Measurements from ENCODE around the gene RAB18. TPM values are rescaled to one million over a fixed set of nuclear protein-coding genes. Genes with fewer than 3 reads are reported as not detected.

RAB18 gene
- total RNA-seq, 1 experiment from 2014 or later, result 89.4 TPM

GRCh38 chr10:27463961-27464360 is 40.1 kb upstream of the RAB18 start:
- Mint-ChIP-seq H3K27ac (no peak overlapping the region), H3K4me3 (no peak overlapping the region), H3K9me3 (peaks cover 0 to 2% of the 10 kb centered on the region in 2 experiments; a peak in 2 of 5 replicates), H3K4me1 (peaks cover 3 to 12% of the 10 kb centered on the region in 2 experiments; a peak in 3 of 4 replicates), H3K27me3 (ENCODE audit: low read depth) (peaks cover 1% of the 10 kb centered on the region), H3K36me3 (ENCODE audit: insufficient read depth in 1 of 3, low read depth in 3 of 3) (no peaks in the 10 kb centered on the region; a peak in 1 of 7 replicates)
- Histone ChIP-seq H3K9ac (ENCODE audit: extremely low read depth, insufficient read length, low read length) (no peak overlapping the region), H3K4me1 (ENCODE audit: insufficient read depth, low read length) (peaks cover 4% of the 10 kb centered on the region; the same call in 1 of the 2 replicates), H3T11ph (ENCODE audit: low read length) (no peak overlapping the region), H3K79me2 (ENCODE audit: insufficient read depth, low read length) (no peaks in the 10 kb centered on the region), H3K18ac (ENCODE audit: insufficient read length, low read depth, low read length) (no peak overlapping the region), H3K23ac (ENCODE audit: insufficient read length, low read depth, low read length) (no peak overlapping the region), H2BK120ac (ENCODE audit: low read depth, low read length, poor library complexity, severe bottlenecking) (no peak overlapping the region), H3K79me1 (ENCODE audit: insufficient read depth, low read depth, low read length, poor library complexity, severe bottlenecking) (no peaks in the 10 kb centered on the region), H3K56ac (ENCODE audit: insufficient read length, low read depth, low read length) (no peak overlapping the region), H4K20me1 (ENCODE audit: control insufficient read depth, insufficient read depth, insufficient read length) (no peaks in the 10 kb centered on the region), H2AK5ac (ENCODE audit: insufficient read length, low read length) (no peak overlapping the region), H2AFZ (ENCODE audit: low read length) (no peak overlapping the region), H2BK12ac (ENCODE audit: insufficient read length, low read depth, low read length) (no peak overlapping the region), H3K4me2 (ENCODE audit: insufficient read depth, insufficient read length, low read length) (no peak overlapping the region), H3K14ac (ENCODE audit: insufficient read depth, low read length) (no peak overlapping the region), H3K4ac (ENCODE audit: low read depth, low read length) (no peak overlapping the region), H4K8ac (replicated peaks; ENCODE audit: insufficient read length, low read depth, low read length) (no peak overlapping the region), H2BK5ac (ENCODE audit: insufficient read length, low read length) (no peak overlapping the region), H3K27ac (ENCODE audit: insufficient read length, low read depth, low read length) (no peak overlapping the region), H2BK15ac (ENCODE audit: low read depth, low read length) (no peak overlapping the region), H3K23me2 (ENCODE audit: insufficient read length, low read depth, low read length, poor library complexity, severe bottlenecking) (no peaks in the 10 kb centered on the region), H4K5ac (ENCODE audit: insufficient read length, low read depth, low read length) (no peak overlapping the region), H3K9me3 (ENCODE audit: control insufficient read depth, low read depth, low read length) (no peaks in the 10 kb centered on the region), H2BK20ac (ENCODE audit: low read depth, low read length, poor library complexity, severe bottlenecking) (no peak overlapping the region), H3K27me3 (ENCODE audit: insufficient read depth, low read length) (no peaks in the 10 kb centered on the region), H4K91ac (ENCODE audit: insufficient read length, low read depth, low read length) (no peak overlapping the region)
- no CpG with 5 or more reads among the region's 2 CpGs for WGBS (ENCODE audit: extremely low coverage, insufficient read length, low lambda C conversion rate)
- TF ChIP-seq, protein P1, sequence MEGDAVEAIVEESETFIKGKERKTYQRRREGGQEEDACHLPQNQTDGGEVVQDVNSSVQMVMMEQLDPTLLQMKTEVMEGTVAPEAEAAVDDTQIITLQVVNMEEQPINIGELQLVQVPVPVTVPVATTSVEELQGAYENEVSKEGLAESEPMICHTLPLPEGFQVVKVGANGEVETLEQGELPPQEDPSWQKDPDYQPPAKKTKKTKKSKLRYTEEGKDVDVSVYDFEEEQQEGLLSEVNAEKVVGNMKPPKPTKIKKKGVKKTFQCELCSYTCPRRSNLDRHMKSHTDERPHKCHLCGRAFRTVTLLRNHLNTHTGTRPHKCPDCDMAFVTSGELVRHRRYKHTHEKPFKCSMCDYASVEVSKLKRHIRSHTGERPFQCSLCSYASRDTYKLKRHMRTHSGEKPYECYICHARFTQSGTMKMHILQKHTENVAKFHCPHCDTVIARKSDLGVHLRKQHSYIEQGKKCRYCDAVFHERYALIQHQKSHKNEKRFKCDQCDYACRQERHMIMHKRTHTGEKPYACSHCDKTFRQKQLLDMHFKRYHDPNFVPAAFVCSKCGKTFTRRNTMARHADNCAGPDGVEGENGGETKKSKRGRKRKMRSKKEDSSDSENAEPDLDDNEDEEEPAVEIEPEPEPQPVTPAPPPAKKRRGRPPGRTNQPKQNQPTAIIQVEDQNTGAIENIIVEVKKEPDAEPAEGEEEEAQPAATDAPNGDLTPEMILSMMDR (conservative IDR thresholded peaks at IDR 0.05), result no peak
- DNase-seq, result no peak
